HepG2 (cell line): ENCODE data around the gene MARS1. TPM values are rescaled to one million over a fixed set of nuclear protein-coding genes. Genes with fewer than 3 reads are reported as not detected.

Source experiments
- ARID5B ChIP-seq: IDR thresholded peaks from 2 replicates; pipeline ENCODE4 v1.4.0; 2020; ENCODE audit warnings: mild to moderate bottlenecking, missing genetic modification reagents
- HOMEZ ChIP-seq: IDR thresholded peaks from 2 replicates; pipeline ENCODE4 v1.6.1; 2016; ENCODE audit warnings: low read depth
- IKZF1 ChIP-seq: fragments of 450-650 bp; IDR thresholded peaks from 2 replicates; pipeline ENCODE4 v1.7.1; 2016
- MIXL1 ChIP-seq: IDR thresholded peaks from 2 replicates; pipeline ENCODE4 v1.6.1; 2016
- MTERF4 ChIP-seq: sonication (generic); formaldehyde crosslinking; IDR thresholded peaks from 2 replicates; pipeline ENCODE4 v1.8.0; 2023; ENCODE audit warnings: mild to moderate bottlenecking, missing genetic modification reagents
- NR1H2 ChIP-seq: sonication (generic); formaldehyde crosslinking; IDR thresholded peaks from 2 replicates; pipeline ENCODE4 v1.8.1; 2022; ENCODE audit warnings: low read depth, missing genetic modification reagents, borderline replicate concordance
- TBX2 ChIP-seq: sonication (generic); formaldehyde crosslinking; IDR thresholded peaks from 2 replicates; pipeline ENCODE4 v1.5.0; 2020; ENCODE audit warnings: missing genetic modification reagents, mild to moderate bottlenecking, borderline replicate concordance
- TERF1 ChIP-seq: sonication (generic); formaldehyde crosslinking; IDR thresholded peaks from 2 replicates; pipeline ENCODE4 v1.8.0; 2022; ENCODE audit warnings: mild to moderate bottlenecking, missing genetic modification reagents, moderate library complexity
- THYN1 ChIP-seq: sonication (generic); formaldehyde crosslinking; IDR thresholded peaks from 2 replicates; pipeline ENCODE4 v1.8.1; 2023; ENCODE audit warnings: low read depth, mild to moderate bottlenecking, moderate library complexity, missing genetic modification reagents, borderline replicate concordance
- ZC3H13 ChIP-seq: sonication (generic); formaldehyde crosslinking; IDR thresholded peaks from 2 replicates; pipeline ENCODE4 v1.8.1; 2023; ENCODE audit warnings: mild to moderate bottlenecking, missing genetic modification reagents, moderate library complexity
- ZFAT ChIP-seq: sonication (generic); formaldehyde crosslinking; conservative IDR thresholded peaks from 2 replicates; pipeline ENCODE4 v1.8.1; 2023; ENCODE audit warnings: missing genetic modification reagents, inconsistent platforms
- ZNF136 ChIP-seq: sonication (generic); formaldehyde crosslinking; IDR thresholded peaks from 2 replicates; pipeline ENCODE4 v1.8.1; 2022; ENCODE audit warnings: low read depth, mild to moderate bottlenecking, moderate library complexity, missing genetic modification reagents
- ZNF143 ChIP-seq: sonication (generic); formaldehyde crosslinking; IDR thresholded peaks from 2 replicates; pipeline ENCODE4 v1.4.0; 2020; ENCODE audit warnings: missing genetic modification reagents
- ZNF17 ChIP-seq: sonication (generic); formaldehyde crosslinking; IDR thresholded peaks from 2 replicates; pipeline ENCODE4 v1.5.0; 2020; ENCODE audit warnings: mild to moderate bottlenecking, missing genetic modification reagents
- ZNF256 ChIP-seq: sonication (generic); formaldehyde crosslinking; conservative IDR thresholded peaks from 2 replicates; pipeline ENCODE4 v1.4.0; 2020; ENCODE audit warnings: missing genetic modification reagents
- ZNF274 ChIP-seq: sonication (generic); formaldehyde crosslinking; IDR thresholded peaks from 2 replicates; pipeline ENCODE4 v1.5.1; 2020; ENCODE audit warnings: mild to moderate bottlenecking, missing genetic modification reagents
- ZNF331 ChIP-seq: sonication (generic); formaldehyde crosslinking; IDR thresholded peaks from 2 replicates; pipeline ENCODE4 v1.4.0; 2020; ENCODE audit warnings: missing genetic modification reagents
- ZNF33B ChIP-seq: sonication (generic); formaldehyde crosslinking; IDR thresholded peaks from 2 replicates; pipeline ENCODE4 v1.5.1; 2020; ENCODE audit warnings: mild to moderate bottlenecking, missing genetic modification reagents
- ZNF414 ChIP-seq: sonication (generic); formaldehyde crosslinking; IDR thresholded peaks from 2 replicates; pipeline ENCODE4 v1.5.0; 2020; ENCODE audit warnings: missing genetic modification reagents
- ZNF549 ChIP-seq: sonication (generic); formaldehyde crosslinking; IDR thresholded peaks from 2 replicates; pipeline ENCODE4 v1.5.0; 2020; ENCODE audit warnings: missing genetic modification reagents
- ZNF607 ChIP-seq: sonication (generic); formaldehyde crosslinking; IDR thresholded peaks from 2 replicates; pipeline ENCODE4 v1.5.1; 2020; ENCODE audit warnings: missing genetic modification reagents, mild to moderate bottlenecking, borderline replicate concordance
- ZNF670 ChIP-seq: sonication (generic); formaldehyde crosslinking; IDR thresholded peaks from 2 replicates; pipeline ENCODE4 v1.8.0; 2022; ENCODE audit warnings: mild to moderate bottlenecking, missing genetic modification reagents, borderline replicate concordance
- ZNF776 ChIP-seq: sonication (generic); formaldehyde crosslinking; IDR thresholded peaks from 2 replicates; pipeline ENCODE4 v1.4.0; 2020; ENCODE audit warnings: mild to moderate bottlenecking, missing genetic modification reagents
- polyA plus RNA-seq, 8 experiments: library from polyadenylated mRNA; depleted of rRNA in 3 of 8; stranded (reverse) in 7 of 8; unstranded in 1 of 8; fragments of >200 nt; fragmentation: Illumina TruSeq in 4 of 8; extraction: Trizol in 4 of 8; gene quantifications; 2 replicates each; pipeline versions ENCODE4 v1.2.1 to v1.2.3, GENCODE V29; 2011 to 2016; ENCODE audit warnings: low read depth in 4 of 8, missing spikeins in 1 of 8, mixed read lengths in 1 of 8; ENCODE audit not compliant: insufficient read depth in 1 of 8
- total RNA-seq, 5 experiments: library from RNA; depleted of rRNA; stranded (reverse); fragments of >200 nt; fragmentation: Illumina TruSeq; extraction: Trizol; gene quantifications; 2 replicates each; pipeline ENCODE4 v1.2.3, GENCODE V29; 2016; ENCODE audit warnings: low read depth in 1 of 5

Gene MARS1
- total and polyA plus RNA-seq, 2 of the 13 experiments (the other 11 are each of a cell fraction or from before 2014, with no cell fraction given) = 115 to 181 TPM

GRCh38 chr12:57451233-57451778, 36.6 kb upstream of the MARS1 start (continued):
- TF ChIP-seq ZNF136 (0 out of 2 replicates have a peak, but pooled peaks have one; percentile 49), ZFAT (CRISPR knock-in tag) (no peak), TBX2 (peak; percentile 93), ARID5B (peak; percentile 99), ZNF17 (no peak), MIXL1 (CRISPR knock-in tag) (peak; percentile 95), ZNF256 (CRISPR knock-in tag) (no peak), ZNF607 (CRISPR knock-in tag) (peak; percentile 80; the same call in 1 of the 2 replicates), ZNF549 (CRISPR knock-in tag) (no peak), HOMEZ (CRISPR knock-in tag) (peak; percentile 93), ZNF331 (CRISPR knock-in tag) (peak; percentile 96), ZNF776 (CRISPR knock-in tag) (no peak), ZNF274 (no peak; the same call in 1 of the 2 replicates), NR1H2 (no peak), ZNF414 (peak; percentile 90; the same call in 1 of the 2 replicates), ZC3H13 (CRISPR knock-in tag) (no peak), TERF1 (CRISPR knock-in tag) (no peak), ZNF143 (no peak), THYN1 (CRISPR knock-in tag) (no peak), ZNF670 (peak; percentile 82; the same call in 1 of the 2 replicates), MTERF4 (CRISPR knock-in tag) (no peak), IKZF1 (no peak), ZNF33B (CRISPR knock-in tag) (no peak)
